Natural killer cell (primary cell): ENCODE data around the gene IL1R1. TPM values are rescaled to one million over a fixed set of nuclear protein-coding genes. Genes with fewer than 3 reads are reported as not detected.

Source experiments
- ATAC-seq, 3 donors: fragments of 150-1000 bp in 2 of 3; fragments of 200-7000 bp in 1 of 3; cut with Tn5 transposase; 1 replicate in 1 of 3; 2 replicates in 2 of 3; pipeline ENCODE4 v1.10.0; 2021; ENCODE audit warnings: mild to moderate bottlenecking in 2 of 3, moderate library complexity in 2 of 3
- DNase-seq, 2 donors: peaks; one replicate each; pipeline versions ENCODE4 v3.0.0 to v3.0.0-alpha.2; 2013 to 2021; ENCODE audit warnings: mixed read lengths in 1 of 2
- H3K27ac ChIP-seq: one replicate; pipeline ENCODE4 v1.5.1; 2013; ENCODE audit warnings: mild to moderate bottlenecking, low read length
- H3K27me3 ChIP-seq: one replicate; pipeline ENCODE4 v1.6.1; 2013; ENCODE audit warnings: low read length; ENCODE audit not compliant: control insufficient read depth, insufficient read depth
- H3K36me3 ChIP-seq: one replicate; pipeline ENCODE4 v1.6.1; 2013; ENCODE audit warnings: low read length; ENCODE audit not compliant: control insufficient read depth, insufficient read depth
- H3K4me1 ChIP-seq: one replicate; pipeline ENCODE4 v1.6.1; 2013; ENCODE audit warnings: low read length; ENCODE audit not compliant: control insufficient read depth, insufficient read depth
- H3K4me3 ChIP-seq: one replicate; pipeline ENCODE4 v1.5.1; 2013; ENCODE audit warnings: low read length
- H3K9me3 ChIP-seq: one replicate; pipeline ENCODE4 v1.6.1; 2013; ENCODE audit warnings: low read length; ENCODE audit not compliant: control insufficient read depth, insufficient read depth
- H3K27ac Mint-ChIP-seq, 2 donors: one replicate each; pipeline ENCODE4 v1.8.0; 2022; ENCODE audit warnings: mild to moderate bottlenecking in 2 of 2, mixed read lengths in 2 of 2, moderate library complexity in 1 of 2
- H3K27me3 Mint-ChIP-seq, 2 donors: one replicate each; pipeline ENCODE4 v1.8.0; 2022; ENCODE audit warnings: low read depth in 2 of 2, mixed read lengths in 2 of 2
- H3K36me3 Mint-ChIP-seq: one replicate; pipeline ENCODE4 v1.8.0; 2022; ENCODE audit warnings: mixed read lengths
- H3K4me1 Mint-ChIP-seq, 2 donors: one replicate each; pipeline ENCODE4 v1.8.0; 2022; ENCODE audit warnings: mixed read lengths in 2 of 2
- H3K4me3 Mint-ChIP-seq: one replicate; pipeline ENCODE4 v1.8.0; 2022; ENCODE audit warnings: mild to moderate bottlenecking, moderate library complexity, mixed read lengths
- H3K9me3 Mint-ChIP-seq, 2 donors: one replicate each; pipeline ENCODE4 v1.8.0; 2022; ENCODE audit warnings: mixed read lengths in 2 of 2
- CTCF ChIP-seq: fragments of 200-600 bp; IDR thresholded peaks from one replicate; pipeline ENCODE4 v1.8.0; 2022; ENCODE audit warnings: antibody characterized with exemption
- WGBS: methylation state at CpG from one replicate; pipeline ENCODE4 v1.1.7; 2013; ENCODE audit warnings: missing lambda C conversion rate; ENCODE audit not compliant: insufficient coverage; 5-methylcytosine and 5-hydroxymethylcytosine counted together
- intact Hi-C: fragments of 100-400 bp; cut with micrococcal nuclease; formaldehyde crosslinking; loops from one replicate; pipeline ENCODE4 v1.14.2; 2022
- total RNA-seq, 4 donors: library from RNA; stranded (reverse); fragments of 120-200 nt in 1 of 4; gene quantifications; one replicate each; pipeline versions ENCODE4 v1.2.3 to v1.2.4, GENCODE V29; 2013 to 2022

IL1R1 gene
- total RNA-seq, 3 donors from 2014 or later (not counting 1 experiment from before 2014, with no cell fraction given), result 0.45 to 3.1 (median 0.68) TPM

DNA sequence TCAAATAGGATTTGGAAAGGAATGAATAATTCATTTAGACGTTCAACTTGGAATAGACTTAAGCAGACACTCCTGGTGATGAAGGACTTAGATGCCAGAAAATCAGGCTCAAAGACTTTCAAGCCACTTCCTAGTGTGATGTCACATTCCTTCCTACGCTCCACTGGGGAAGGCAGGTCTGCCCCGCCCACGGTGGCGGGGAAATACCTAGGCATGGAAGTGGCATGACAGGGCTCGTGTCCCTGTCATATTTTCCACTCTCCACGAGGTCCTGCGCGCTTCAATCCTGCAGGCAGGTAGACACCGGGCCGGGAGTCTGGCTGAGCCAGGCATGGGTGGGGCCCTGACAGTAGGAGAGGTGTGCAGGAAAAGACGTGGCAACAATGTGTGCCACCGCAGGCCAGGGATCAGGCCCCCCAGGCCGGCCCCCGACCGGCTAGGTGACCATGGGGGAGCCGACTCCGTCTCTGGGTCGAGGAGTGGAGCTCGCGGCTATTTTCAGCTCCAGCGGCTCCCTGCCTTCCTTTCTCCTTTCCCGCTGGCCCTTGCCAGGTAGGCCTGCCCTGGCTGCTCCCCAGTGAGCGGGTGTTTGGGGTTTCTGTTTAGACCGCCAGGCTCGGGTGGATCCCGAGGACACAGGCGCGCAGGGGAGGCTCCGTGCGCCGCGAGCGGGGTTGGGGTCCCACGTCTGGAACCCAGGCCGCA is 44.4 kb downstream of the IL1R1 start, which contains the start of gene IL1RL2:
IL1RL2 (plus strand) TSS at position 233 of the 705 bp plus-strand sequence. CDS start 845 bp downstream, outside the sequence.
- peaks cover 33 to 63% of the 10 kb centered on the region in 2 donors for H3K27me3 Mint-ChIP-seq
- Histone ChIP-seq H3K4me1 (peaks cover 8% of the 10 kb centered on the region), H3K36me3 (no peaks in the 10 kb centered on the region), H3K27me3 (peaks cover 4% of the 10 kb centered on the region), H3K27ac (no peak within 1 kb of the TSS), H3K9me3 (no peaks in the 10 kb centered on the region), H3K4me3 (peak within 1 kb of the TSS; percentile 12)
- no peaks in the 10 kb centered on the region for H3K36me3 Mint-ChIP-seq
- peak within 1 kb of the TSS; percentile 79 for H3K4me3 Mint-ChIP-seq
- no peak within 1 kb of the TSS for H3K27ac Mint-ChIP-seq
- H3K9me3 Mint-ChIP-seq, result no peaks in the 10 kb centered on the region
- intact Hi-C loops, result no loop called here
- peaks cover 6 to 7% of the 10 kb centered on the region in 2 donors for H3K4me1 Mint-ChIP-seq
- DNase-seq, result no peak
- WGBS, result 80% methylated on average over 36 of the region's 36 CpGs
- ATAC-seq, result no peak
- no peak for TF ChIP-seq CTCF

- WGBS, result 10% methylated on average over 50 of the region's 50 CpGs
- Mint-ChIP-seq H3K4me3 (peak overlapping the region; percentile 79), H3K27ac (no peak overlapping the region), H3K27me3 (peaks cover 33 to 62% of the 10 kb centered on the region in 2 donors), H3K36me3 (no peaks in the 10 kb centered on the region), H3K9me3 (no peaks in the 10 kb centered on the region), H3K4me1 (peaks cover 6 to 7% of the 10 kb centered on the region in 2 donors)
- TF ChIP-seq CTCF, result no peak
- Histone ChIP-seq H3K27me3 (peaks cover 3% of the 10 kb centered on the region), H3K9me3 (no peaks in the 10 kb centered on the region), H3K36me3 (no peaks in the 10 kb centered on the region), H3K4me3 (peak overlapping the region; percentile 12), H3K4me1 (peaks cover 8% of the 10 kb centered on the region), H3K27ac (no peak overlapping the region)
- intact Hi-C loops, result no loop called here
- ATAC-seq (peak; percentile 61 to 69 (median 64)), DNase-seq (peak; percentile 29 to 61)
Observed at GRCh38 chr2:102187496-102188150, 45.1 kb downstream of the IL1R1 start.

- no peak for TF ChIP-seq CTCF
- H3K27ac ChIP-seq, result no peak overlapping the region
- H3K9me3 ChIP-seq, result no peaks in the 10 kb centered on the region
- intact Hi-C loops, result no loop called here
- H3K27me3 Mint-ChIP-seq, result peaks cover 41 to 67% of the 10 kb centered on the region in 2 donors
- H3K9me3 Mint-ChIP-seq, result no peaks in the 10 kb centered on the region
- H3K4me3 Mint-ChIP-seq, result no peak overlapping the region
- DNase-seq (no peak), ATAC-seq (no peak)
- H3K36me3 ChIP-seq, result no peaks in the 10 kb centered on the region
- no peak overlapping the region for H3K27ac Mint-ChIP-seq
- peaks cover 3% of the 10 kb centered on the region for H3K27me3 ChIP-seq
- peaks cover 6 to 7% of the 10 kb centered on the region in 2 donors for H3K4me1 Mint-ChIP-seq
- no peaks in the 10 kb centered on the region for H3K36me3 Mint-ChIP-seq
- H3K4me3 ChIP-seq, result no peak overlapping the region
- H3K4me1 ChIP-seq, result peaks cover 8% of the 10 kb centered on the region
- 88% methylated on average over 4 of the region's 10 CpGs for WGBS
Observed at GRCh38 chr2:102190430-102191107, 48.0 kb downstream of the IL1R1 start.
